H1 (cell line): ENCODE data around the gene PGBD5. TPM values are rescaled to one million over a fixed set of nuclear protein-coding genes. Genes with fewer than 3 reads are reported as not detected.

Experiments used
- CTCF ChIA-PET: fragments of 300-600 bp; sonication (Branson Sonifier 250); formaldehyde crosslinking; loops from one replicate; lab custom pipeline; 2021; ENCODE audit not compliant: partially characterized antibody; lab: Charles Lee
- POLR2A ChIA-PET: fragments of 300-600 bp; sonication (Branson Sonifier 250); formaldehyde crosslinking; loops from one replicate; lab custom pipeline; 2021; ENCODE audit warnings: inconsistent platforms; ENCODE audit not compliant: partially characterized antibody; lab: Charles Lee
- DNase-seq, 2 experiments: peaks; one replicate each; pipeline versions ENCODE4 v3.0.0 to v3.0.0-alpha.2; 2010 to 2022; ENCODE audit warnings: low spot score in 2 of 2, low read depth in 1 of 2, mixed read lengths in 1 of 2
- FAIRE-seq: peaks from 2 replicates; lab custom pipeline; 2011; peaks lifted over from hg19 to GRCh38; lab: Jason Lieb, UNC
- H2AFZ ChIP-seq: 2 replicates; pipeline ENCODE4 v1.8.1; 2012; ENCODE audit warnings: low read length, inconsistent platforms
- H2AK5ac ChIP-seq: 2 replicates; pipeline ENCODE4 v1.6.1; 2013; ENCODE audit warnings: low read depth, low read length
- H2BK120ac ChIP-seq: replicated peaks from 2 replicates; pipeline ENCODE3; 2013; ENCODE audit warnings: low read depth, low read length, inconsistent platforms
- H2BK12ac ChIP-seq: 2 replicates; pipeline ENCODE4 v1.6.1; 2013; ENCODE audit warnings: low read depth, low read length
- H2BK15ac ChIP-seq: 2 replicates; pipeline ENCODE4 v1.6.1; 2013; ENCODE audit warnings: low read length
- H2BK20ac ChIP-seq: 2 replicates; pipeline ENCODE4 v1.6.1; 2013; ENCODE audit warnings: low read length
- H2BK5ac ChIP-seq: 2 replicates; pipeline ENCODE4 v1.6.1; 2013; ENCODE audit warnings: low read depth, low read length
- H3K14ac ChIP-seq: 2 replicates; pipeline ENCODE4 v1.6.1; 2013; ENCODE audit warnings: inconsistent platforms; ENCODE audit not compliant: insufficient read length
- H3K18ac ChIP-seq: 2 replicates; pipeline ENCODE4 v1.6.1; 2013; ENCODE audit warnings: low read length; ENCODE audit errors: extremely low read depth
- H3K23ac ChIP-seq: 2 replicates; pipeline ENCODE4 v1.6.1; 2013; ENCODE audit warnings: inconsistent platforms; ENCODE audit not compliant: insufficient read length
- H3K23me2 ChIP-seq: 2 replicates; pipeline ENCODE4 v1.6.1; 2013; ENCODE audit warnings: low read depth, low read length
- H3K27ac ChIP-seq: 2 replicates; pipeline ENCODE4 v1.6.1; 2011; ENCODE audit warnings: low read depth, low read length, inconsistent platforms
- H3K27me3 ChIP-seq, 4 experiments: replicated peaks in 1 of 4; 1 replicate in 1 of 4; 2 replicates in 3 of 4; pipeline versions ENCODE4 v1.6.1 to v1.8.1; 2011 to 2013; ENCODE audit warnings: low read length in 3 of 4, mild to moderate bottlenecking in 3 of 4, inconsistent platforms in 2 of 4, mixed read lengths in 2 of 4, moderate library complexity in 1 of 4; ENCODE audit not compliant: control insufficient read depth in 3 of 4, insufficient read depth in 3 of 4; ENCODE audit errors: extremely low read depth in 1 of 4
- H3K36me3 ChIP-seq, 4 experiments: 2 replicates each; pipeline versions ENCODE4 v1.6.1 to v1.8.1; 2011 to 2013; ENCODE audit warnings: mild to moderate bottlenecking in 4 of 4, low read length in 3 of 4, moderate library complexity in 2 of 4, control low read depth in 1 of 4, inconsistent platforms in 1 of 4; ENCODE audit not compliant: insufficient read depth in 4 of 4, control insufficient read depth in 2 of 4
- H3K4ac ChIP-seq: replicated peaks from 2 replicates; pipeline ENCODE3; 2013; ENCODE audit warnings: low read length, low read depth, mixed read lengths, inconsistent platforms; ENCODE audit not compliant: insufficient read length
- H3K4me1 ChIP-seq, 4 experiments: replicated peaks in 1 of 4; 1 replicate in 1 of 4; 2 replicates in 3 of 4; pipeline versions ENCODE4 v1.6.1 to v1.8.1; 2011 to 2013; ENCODE audit warnings: low read length in 3 of 4, inconsistent platforms in 2 of 4, mixed read lengths in 1 of 4; ENCODE audit not compliant: insufficient read depth in 4 of 4, control insufficient read depth in 3 of 4
- H3K4me2 ChIP-seq, 2 experiments: 2 replicates each; pipeline versions ENCODE4 v1.6.1 to v1.8.1; 2011 to 2013; ENCODE audit warnings: low read depth in 2 of 2, low read length in 2 of 2, control low read depth in 1 of 2, inconsistent platforms in 1 of 2, mild to moderate bottlenecking in 1 of 2; ENCODE audit not compliant: insufficient read depth in 1 of 2
- H3K4me3 ChIP-seq, 4 experiments: fragments of 200-600, 300-600 bp in 1 of 4; sonication (generic), shearing (Covaris generic), sonication (Bioruptor Twin) in 1 of 4; 2 replicates each; pipeline versions ENCODE4 v1.5.1 to v1.8.1; 2011 to 2016; ENCODE audit warnings: low read length in 4 of 4, low read depth in 3 of 4, control low read depth in 2 of 4, inconsistent platforms in 2 of 4, mild to moderate bottlenecking in 2 of 4, mixed read lengths in 1 of 4, moderate library complexity in 1 of 4; ENCODE audit not compliant: insufficient read depth in 2 of 4; ENCODE audit errors: extremely low read depth in 1 of 4
- H3K56ac ChIP-seq: replicated peaks from 2 replicates; pipeline ENCODE3; 2013; ENCODE audit warnings: low read depth, mild to moderate bottlenecking, mixed read lengths, low read length, inconsistent platforms; ENCODE audit not compliant: insufficient read length
- H3K79me1 ChIP-seq: 2 replicates; pipeline ENCODE4 v1.6.1; 2013; ENCODE audit warnings: low read depth, low read length, control low read depth
- H3K79me2 ChIP-seq, 2 experiments: 2 replicates each; pipeline versions ENCODE4 v1.6.1 to v1.8.1; 2012 to 2013; ENCODE audit warnings: low read length in 2 of 2, mild to moderate bottlenecking in 2 of 2, inconsistent platforms in 1 of 2; ENCODE audit not compliant: insufficient read depth in 2 of 2, control insufficient read depth in 1 of 2
- H3K9ac ChIP-seq, 4 experiments: replicated peaks in 1 of 4; 1 replicate in 1 of 4; 2 replicates in 3 of 4; pipeline versions ENCODE4 v1.6.1 to v1.8.1; 2011 to 2013; ENCODE audit warnings: low read depth in 3 of 4, low read length in 3 of 4, control low read depth in 2 of 4, mild to moderate bottlenecking in 2 of 4, moderate library complexity in 2 of 4, inconsistent platforms in 1 of 4; ENCODE audit errors: extremely low read depth in 1 of 4
- H3K9me3 ChIP-seq, 2 experiments: 2 replicates each; pipeline versions ENCODE4 v1.6.1 to v1.8.1; 2012 to 2013; ENCODE audit warnings: mild to moderate bottlenecking in 2 of 2, moderate library complexity in 2 of 2, control low read depth in 1 of 2, inconsistent platforms in 1 of 2, low read depth in 1 of 2, low read length in 1 of 2, mixed read lengths in 1 of 2; ENCODE audit not compliant: insufficient read depth in 2 of 2
- H4K20me1 ChIP-seq, 2 experiments: replicated peaks in 1 of 2; 2 replicates each; pipeline versions ENCODE3 to v1.8.1; 2011 to 2013; ENCODE audit warnings: inconsistent platforms in 2 of 2, low read length in 2 of 2, mild to moderate bottlenecking in 1 of 2; ENCODE audit not compliant: insufficient read depth in 2 of 2, control insufficient read depth in 1 of 2
- H4K5ac ChIP-seq: 2 replicates; pipeline ENCODE4 v1.6.1; 2013; ENCODE audit warnings: low read length, low read depth, mixed read lengths, inconsistent platforms; ENCODE audit not compliant: insufficient read length
- H4K8ac ChIP-seq: 2 replicates; pipeline ENCODE4 v1.8.0; 2013; ENCODE audit warnings: mild to moderate bottlenecking, moderate library complexity, low read length, inconsistent platforms; ENCODE audit not compliant: insufficient read depth; ENCODE audit errors: extremely low read depth
- H4K91ac ChIP-seq: replicated peaks from 2 replicates; pipeline ENCODE3; 2013; ENCODE audit warnings: low read length, mixed read lengths, inconsistent platforms; ENCODE audit not compliant: insufficient read length
- CHD1 ChIP-seq: IDR thresholded peaks from 2 replicates; pipeline ENCODE4 v1.6.1; 2012; ENCODE audit warnings: low read depth, low read length, improper control_type of control experiment
- JUN ChIP-seq: IDR thresholded peaks from 2 replicates; pipeline ENCODE4 v1.6.1; 2011; ENCODE audit warnings: low read depth, mild to moderate bottlenecking, improper control_type of control experiment, low read length
- WGBS, 2 experiments: shearing (Covaris generic) in 1 of 2; methylation state at CpG; one replicate each; pipeline versions ENCODE4 v1.1.6 to v1.1.7; 2013 to 2015; ENCODE audit warnings: low lambda C conversion rate in 2 of 2, mixed read lengths in 2 of 2, inconsistent platforms in 1 of 2, low coverage in 1 of 2, missing lambda C conversion rate in 1 of 2; ENCODE audit not compliant: insufficient replicate concordance in 2 of 2, insufficient coverage in 1 of 2, insufficient read length in 1 of 2; ENCODE audit errors: extremely low coverage in 1 of 2, missing lambda C conversion rate in 1 of 2; 5-methylcytosine and 5-hydroxymethylcytosine counted together
- polyA plus RNA-seq, 7 experiments: library from polyadenylated mRNA; depleted of rRNA in 3 of 7; stranded (reverse) in 5 of 7; unstranded in 2 of 7; fragments of >200 nt in 5 of 7; fragments of 200-250 nt in 2 of 7; gene quantifications; 1 replicate in 5 of 7; 2 replicates in 1 of 7; 4 replicates in 1 of 7; pipeline versions ENCODE4 v1.2.1 to v1.2.3, GENCODE V29; 2011 to 2013; ENCODE audit warnings: missing spikeins in 2 of 7, mixed read lengths in 2 of 7
- total RNA-seq: library from RNA; stranded (reverse); fragmentation: NEBNext Ultra II Directional; extraction: Animal tissue kit (Norgen Biotek cat#: 25700); gene quantifications from 2 replicates; pipeline ENCODE4 v1.2.1, GENCODE V29; 2021

Gene PGBD5
- total and polyA plus RNA-seq, 2 of the 8 experiments (the other 6 are each of a cell fraction or from before 2014, with no cell fraction given): 16.3 to 18.4 TPM

DNA sequence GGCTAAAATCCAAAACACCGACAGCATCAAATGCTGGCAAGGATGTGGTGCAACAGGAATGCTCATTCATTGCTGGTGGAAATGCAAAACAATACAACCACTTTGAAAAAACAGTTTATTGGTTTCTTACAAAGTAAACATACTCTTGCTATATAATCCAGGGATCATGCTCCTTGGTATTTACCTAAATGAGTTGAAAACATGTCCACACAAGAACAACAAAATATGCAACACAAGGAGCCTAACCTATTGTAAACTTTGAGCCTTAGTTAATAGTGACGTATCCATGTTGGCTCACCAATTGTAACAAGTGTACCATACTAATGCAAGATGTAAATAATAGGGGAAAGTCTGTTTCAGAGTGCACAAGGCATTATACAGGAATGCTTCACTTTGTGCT, 37.2 kb upstream of the PGBD5 start:
- no peak overlapping the region for H2BK120ac ChIP-seq
- no peak overlapping the region for H2BK15ac ChIP-seq
- H3K27ac ChIP-seq: no peak overlapping the region
- H3K9me3 ChIP-seq: peaks cover 0 to 7% of the 10 kb centered on the region in 2 experiments; a peak in 1 of 4 replicates
- H3K27me3 ChIP-seq: no peaks in the 10 kb centered on the region
- H4K20me1 ChIP-seq: no peaks in the 10 kb centered on the region
- H3K79me1 ChIP-seq: no peaks in the 10 kb centered on the region; the same call in 1 of the 2 replicates
- H3K9ac ChIP-seq: no peak overlapping the region
- ChIA-PET CTCF (no interaction called here), POLR2A (no interaction called here)
- no peak overlapping the region for H4K91ac ChIP-seq
- H3K4me1 ChIP-seq: no peaks in the 10 kb centered on the region
- DNase-seq (no peak), FAIRE-seq (no peak)
- no peak overlapping the region for H2BK20ac ChIP-seq
- no peak overlapping the region for H2BK5ac ChIP-seq
- no peak overlapping the region for H2AK5ac ChIP-seq
- H3K4me3 ChIP-seq: no peak overlapping the region
- H3K23ac ChIP-seq: no peak overlapping the region
- TF ChIP-seq CHD1 (no peak), JUN (no peak)
- H2AFZ ChIP-seq: no peak overlapping the region
- no peak overlapping the region for H3K4me2 ChIP-seq
- no peaks in the 10 kb centered on the region for H3K36me3 ChIP-seq
- no peaks in the 10 kb centered on the region for H3K79me2 ChIP-seq
- no peak overlapping the region for H3K56ac ChIP-seq
- H4K8ac ChIP-seq: no peak overlapping the region
- no peak overlapping the region for H3K4ac ChIP-seq
- 50% methylated on average over 2 of the region's 2 CpGs; no CpG with 5 or more reads in 1 of the 2 experiments for WGBS, 2 experiments
- no peak overlapping the region for H3K14ac ChIP-seq
- no peak overlapping the region for H2BK12ac ChIP-seq
- H3K23me2 ChIP-seq: no peaks in the 10 kb centered on the region
- no peak overlapping the region for H4K5ac ChIP-seq
- no peak overlapping the region for H3K18ac ChIP-seq
